Effector memory CD8-positive, alpha-beta T cell (primary cell): ENCODE data around the gene SDHAF4.
"Not testable (repeated sequence)": the region's sequence is repeated elsewhere in the genome, so short reads cannot be mapped to it uniquely, and the experiment has no call there.

ENCODE experiments used
- ATAC-seq: fragments of 150-1000 bp; cut with Tn5 transposase; replicated peaks from 2 replicates; pipeline ENCODE4 v1.10.0; 2021; ENCODE audit warnings: mild to moderate bottlenecking, moderate library complexity
- DNase-seq, 3 experiments: peaks; one replicate each; pipeline ENCODE4 v3.0.0; 2021
- H3K27ac Mint-ChIP-seq, 2 donors: one replicate each; pipeline ENCODE4 v1.8.0; 2022; ENCODE audit warnings: mild to moderate bottlenecking in 2 of 2, mixed read lengths in 2 of 2, moderate library complexity in 2 of 2
- H3K27me3 Mint-ChIP-seq, 2 donors: one replicate each; pipeline ENCODE4 v1.8.0; 2022; ENCODE audit warnings: mixed read lengths in 2 of 2
- H3K36me3 Mint-ChIP-seq: one replicate; pipeline ENCODE4 v1.8.0; 2022; ENCODE audit warnings: mild to moderate bottlenecking, moderate library complexity, mixed read lengths; ENCODE audit not compliant: insufficient read depth
- H3K4me1 Mint-ChIP-seq, 2 donors: one replicate each; pipeline ENCODE4 v1.8.0; 2022; ENCODE audit warnings: low read depth in 2 of 2, mixed read lengths in 2 of 2
- H3K4me3 Mint-ChIP-seq, 2 donors: one replicate each; pipeline ENCODE4 v1.8.0; 2022; ENCODE audit warnings: mild to moderate bottlenecking in 2 of 2, mixed read lengths in 2 of 2, moderate library complexity in 2 of 2
- H3K9me3 Mint-ChIP-seq, 2 donors: one replicate each; pipeline ENCODE4 v1.8.0; 2022; ENCODE audit warnings: mixed read lengths in 2 of 2

Gene SDHAF4

DNA sequence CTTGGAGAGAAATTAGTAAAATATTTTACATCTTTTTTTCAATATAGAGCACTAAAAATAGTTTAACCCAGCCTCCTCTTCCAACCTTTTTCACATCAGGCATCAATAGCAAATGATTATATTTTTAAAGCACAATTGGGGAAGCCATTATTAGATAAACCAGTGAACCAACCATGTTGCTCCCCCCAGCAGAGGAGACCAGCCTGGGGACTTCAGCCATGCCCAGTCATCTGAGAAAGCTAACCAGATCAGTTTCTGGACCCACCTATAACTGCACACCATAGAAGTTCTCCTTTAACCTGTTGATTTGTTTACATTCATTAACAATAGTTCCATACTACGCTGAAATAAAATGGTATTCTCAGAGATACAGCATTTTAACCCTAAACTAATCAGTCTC, 13.8 kb upstream of the SDHAF4 start:
- no peak overlapping the region for H3K27ac Mint-ChIP-seq
- no peaks in the 10 kb centered on the region for H3K4me1 Mint-ChIP-seq
- no peak for DNase-seq
- H3K36me3 Mint-ChIP-seq = no peaks in the 10 kb centered on the region
- H3K27me3 Mint-ChIP-seq = no peaks in the 10 kb centered on the region
- ATAC-seq = no peak
- H3K9me3 Mint-ChIP-seq = no peaks in the 10 kb centered on the region
- no peak overlapping the region for H3K4me3 Mint-ChIP-seq

DNA sequence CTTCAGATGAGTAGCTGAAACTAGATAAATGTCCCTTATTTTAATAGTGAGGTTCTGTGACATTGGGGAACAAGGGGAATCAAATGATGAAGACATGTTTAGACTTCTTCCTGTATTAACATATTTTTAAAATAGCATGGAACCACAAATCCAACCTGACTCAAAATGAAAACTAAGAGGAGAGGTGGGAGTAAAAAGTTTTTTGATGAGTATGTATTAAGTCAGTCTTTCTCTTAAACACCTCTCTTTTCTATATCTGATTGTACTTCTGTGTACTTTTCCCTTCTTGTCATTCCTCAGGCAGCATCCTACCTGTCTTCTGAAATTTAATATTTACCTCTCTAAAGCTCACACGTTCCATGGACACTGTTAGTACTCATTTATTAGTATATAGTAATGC, 8.7 kb upstream of the SDHAF4 start:
- no peak overlapping the region for H3K27ac Mint-ChIP-seq
- no peaks in the 10 kb centered on the region for H3K9me3 Mint-ChIP-seq
- no peak for DNase-seq
- H3K4me3 Mint-ChIP-seq = no peak overlapping the region
- no peaks in the 10 kb centered on the region for H3K4me1 Mint-ChIP-seq
- no peak for ATAC-seq
- H3K36me3 Mint-ChIP-seq = no peaks in the 10 kb centered on the region
- H3K27me3 Mint-ChIP-seq = no peaks in the 10 kb centered on the region

DNA sequence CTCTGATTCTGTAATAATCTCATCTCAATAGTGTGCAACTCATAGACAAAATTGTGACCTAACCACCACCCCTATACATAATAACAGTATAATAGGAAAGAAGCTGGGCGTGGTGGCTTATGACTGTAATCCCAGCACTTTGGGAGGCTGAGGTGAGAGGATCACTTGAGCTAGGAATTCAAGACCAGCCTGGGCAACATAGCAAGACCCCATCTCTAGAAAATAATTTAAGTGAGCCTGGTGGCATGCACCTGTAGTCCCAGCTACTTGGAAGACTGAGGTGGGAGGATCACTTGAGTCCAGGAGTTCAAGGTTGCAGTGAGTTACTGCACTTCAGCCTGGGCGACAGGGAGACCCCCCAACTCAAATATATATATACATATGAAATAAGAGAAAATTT, 4.3 kb upstream of the SDHAF4 start:
- ATAC-seq, DNase-seq, H3K9me3 Mint-ChIP-seq, H3K36me3 Mint-ChIP-seq, H3K27ac Mint-ChIP-seq, H3K4me3 Mint-ChIP-seq, H3K4me1 Mint-ChIP-seq, H3K27me3 Mint-ChIP-seq: not testable (repeated sequence)

DNA sequence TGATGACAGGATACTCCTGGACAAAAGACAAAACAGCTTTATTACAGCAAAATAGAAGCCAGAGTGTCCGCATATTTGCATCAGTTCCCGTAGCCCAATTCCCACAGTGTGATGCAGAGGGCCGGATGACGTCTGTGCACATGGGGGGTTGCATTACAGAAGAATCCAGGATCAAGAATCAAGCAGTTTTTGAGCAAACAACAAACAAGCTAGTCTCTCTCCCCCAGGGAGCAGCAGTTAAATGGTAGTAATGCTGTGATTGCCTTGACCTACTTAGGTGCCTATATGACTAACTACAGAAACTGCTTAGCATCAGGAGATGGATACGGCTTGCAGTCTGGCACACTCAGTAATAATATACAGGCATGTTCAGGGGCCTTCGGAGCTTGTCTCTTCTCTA, 3.2 kb upstream of the SDHAF4 start:
- DNase-seq = no peak
- ATAC-seq = no peak
- H3K36me3 Mint-ChIP-seq = peaks cover 3% of the 10 kb centered on the region
- no peak overlapping the region for H3K27ac Mint-ChIP-seq
- peaks cover 9% of the 10 kb centered on the region in 2 donors for H3K4me1 Mint-ChIP-seq
- no peaks in the 10 kb centered on the region for H3K9me3 Mint-ChIP-seq
- no peaks in the 10 kb centered on the region for H3K27me3 Mint-ChIP-seq
- H3K4me3 Mint-ChIP-seq = no peak overlapping the region

DNA sequence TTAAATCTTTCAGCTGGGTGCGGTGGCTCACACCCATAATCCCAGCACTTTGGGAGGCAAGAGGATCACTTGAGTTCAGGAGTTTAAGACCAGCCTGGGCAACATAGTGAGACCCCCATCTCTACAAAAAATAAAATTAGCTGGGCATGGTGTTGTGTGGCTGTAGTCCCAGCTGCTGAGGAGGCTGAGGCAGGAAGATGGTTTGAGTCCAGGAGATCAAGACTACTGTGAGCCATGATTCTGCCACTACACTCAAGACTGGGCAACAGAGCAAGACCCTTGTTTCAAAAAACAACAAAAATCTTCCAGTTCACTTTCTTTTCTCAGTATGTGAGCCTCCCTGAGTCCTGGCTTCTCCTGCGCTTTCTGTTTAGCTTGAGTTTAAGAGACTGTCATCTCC, 7.9 kb downstream of the SDHAF4 start:
- Mint-ChIP-seq H3K27ac (no peak overlapping the region), H3K4me3 (no peak overlapping the region), H3K9me3 (no peaks in the 10 kb centered on the region), H3K4me1 (peaks cover 2 to 13% of the 10 kb centered on the region in 2 donors), H3K27me3 (no peaks in the 10 kb centered on the region), H3K36me3 (no peaks in the 10 kb centered on the region)
- DNase-seq (no peak), ATAC-seq (no peak)

DNA sequence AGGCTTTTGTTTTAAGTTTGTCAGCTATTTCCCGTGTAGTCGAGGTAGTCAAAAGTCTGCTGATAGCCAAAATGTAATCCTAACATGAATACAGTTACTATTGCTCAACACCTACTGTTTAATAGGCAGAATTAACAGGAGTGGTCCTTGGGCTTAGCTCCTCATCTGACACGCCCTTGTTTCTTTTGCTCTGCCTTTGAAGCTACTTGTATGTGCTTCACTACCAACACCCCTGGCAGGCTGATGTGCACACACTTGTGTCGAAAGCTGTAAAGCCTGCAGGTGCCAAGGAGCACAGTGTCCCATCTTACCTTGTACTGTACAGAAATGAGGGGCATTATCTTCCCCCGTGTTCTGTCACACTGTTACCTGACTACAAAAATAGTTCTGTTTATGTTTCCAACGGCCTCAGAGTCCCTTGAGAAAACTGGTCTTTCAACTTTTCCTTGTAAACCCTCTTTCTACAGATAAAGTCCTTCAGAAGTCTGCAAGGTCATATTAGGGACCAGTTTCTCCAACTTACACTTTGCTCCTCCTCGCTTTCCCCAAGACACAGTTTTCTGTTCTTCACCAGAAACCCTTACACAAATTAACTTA, 9.3 kb downstream of the SDHAF4 start:
- no peak overlapping the region for H3K4me3 Mint-ChIP-seq
- H3K4me1 Mint-ChIP-seq = peaks cover 2 to 8% of the 10 kb centered on the region in 2 donors
- H3K36me3 Mint-ChIP-seq = peaks cover 4% of the 10 kb centered on the region
- no peak for DNase-seq
- no peak for ATAC-seq
- H3K9me3 Mint-ChIP-seq = no peaks in the 10 kb centered on the region
- H3K27me3 Mint-ChIP-seq = no peaks in the 10 kb centered on the region
- no peak overlapping the region for H3K27ac Mint-ChIP-seq

DNA sequence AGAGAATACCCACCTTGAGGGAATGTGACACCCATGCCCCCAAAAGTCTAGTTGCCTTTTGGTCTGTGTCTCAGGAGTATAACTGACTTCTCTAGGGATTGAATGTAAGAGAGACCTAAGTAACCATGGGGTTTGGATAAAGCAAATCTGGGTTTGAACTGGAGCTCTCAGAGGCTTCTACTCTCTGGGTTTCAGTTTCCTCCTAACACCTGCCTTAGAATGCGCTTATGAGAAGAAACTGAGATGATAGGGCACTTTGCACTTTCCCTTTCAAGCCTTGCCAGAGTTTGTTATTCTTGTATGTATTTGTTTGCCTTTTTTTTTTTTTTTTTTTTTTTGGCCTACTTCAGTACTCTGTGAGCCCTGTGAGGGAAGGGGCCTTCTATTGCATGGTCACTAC, 19.4 kb downstream of the SDHAF4 start:
- H3K27ac Mint-ChIP-seq = no peak overlapping the region
- no peaks in the 10 kb centered on the region for H3K9me3 Mint-ChIP-seq
- DNase-seq (no peak), ATAC-seq (no peak)
- no peaks in the 10 kb centered on the region for H3K27me3 Mint-ChIP-seq
- peaks cover 0 to 7% of the 10 kb centered on the region in 2 donors for H3K4me1 Mint-ChIP-seq
- H3K36me3 Mint-ChIP-seq = peaks cover 12% of the 10 kb centered on the region
- H3K4me3 Mint-ChIP-seq = no peak overlapping the region

DNA sequence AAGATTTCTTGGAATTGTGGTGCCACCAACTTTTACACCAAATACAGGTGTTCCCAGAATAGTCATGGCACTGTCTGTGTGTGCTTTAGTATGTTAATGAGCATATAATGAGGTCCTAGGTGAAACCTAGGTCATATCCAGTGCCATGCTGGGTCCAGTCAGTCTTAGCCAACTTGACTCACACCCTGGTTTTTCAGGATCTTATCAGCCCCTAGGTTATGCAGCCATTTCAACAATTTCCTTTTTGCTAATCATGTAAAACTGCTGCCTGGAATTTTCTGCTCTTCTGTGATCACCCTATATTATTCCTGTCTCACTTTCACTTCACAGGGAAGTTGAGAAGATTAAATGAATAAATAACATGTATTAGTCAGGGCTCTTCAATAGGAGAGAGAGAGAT, 23.7 kb downstream of the SDHAF4 start:
- Mint-ChIP-seq H3K36me3 (peaks cover 4% of the 10 kb centered on the region), H3K27ac (no peak overlapping the region)
- DNase-seq = no peak

DNA sequence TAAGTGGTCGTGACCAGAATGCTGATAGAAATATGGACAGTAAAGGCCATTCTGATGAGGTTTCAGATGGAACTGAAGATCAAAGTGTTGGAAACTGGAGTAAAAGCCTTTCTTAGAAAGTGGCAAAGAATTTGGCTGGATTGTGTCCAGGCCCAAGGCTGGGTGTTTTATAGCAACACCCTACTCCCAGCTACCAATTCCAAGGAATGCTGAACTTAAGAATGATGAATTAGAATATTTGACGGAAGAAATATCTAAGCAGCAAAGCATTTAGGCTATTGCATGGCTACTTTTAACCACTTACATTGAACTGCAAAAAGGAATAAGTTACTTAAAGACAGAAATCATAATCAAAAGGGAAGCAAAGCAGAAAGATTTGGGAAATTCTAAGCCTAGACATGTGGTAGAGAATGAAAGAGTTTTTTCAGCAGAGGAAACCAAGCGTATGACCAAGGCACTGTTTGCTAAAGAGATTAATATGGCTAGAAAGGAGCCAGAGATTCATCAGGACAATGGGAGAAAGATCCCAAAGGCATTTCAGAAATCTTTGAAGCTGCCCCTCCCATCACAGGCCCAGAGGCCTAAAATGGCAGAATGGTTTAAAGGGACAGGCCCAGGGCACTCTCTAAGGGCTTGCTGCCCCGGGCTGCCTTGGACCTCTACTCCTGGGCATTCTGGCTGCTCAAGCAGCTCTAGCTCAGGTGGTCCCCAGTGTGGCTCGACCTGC, 25.8 kb downstream of the SDHAF4 start:
- no peaks in the 10 kb centered on the region for H3K36me3 Mint-ChIP-seq
- no peak for ATAC-seq
- no peak overlapping the region for H3K4me3 Mint-ChIP-seq
- DNase-seq = no peak
- H3K27me3 Mint-ChIP-seq = no peaks in the 10 kb centered on the region
- H3K4me1 Mint-ChIP-seq = no peaks in the 10 kb centered on the region
- no peaks in the 10 kb centered on the region for H3K9me3 Mint-ChIP-seq
- no peak overlapping the region for H3K27ac Mint-ChIP-seq

More for the DNA sequence above, 23.7 kb downstream of the SDHAF4 start:
- no peak for ATAC-seq
- Mint-ChIP-seq H3K9me3 (no peaks in the 10 kb centered on the region), H3K4me3 (no peak overlapping the region), H3K4me1 (no peaks in the 10 kb centered on the region), H3K27me3 (no peaks in the 10 kb centered on the region)

DNA sequence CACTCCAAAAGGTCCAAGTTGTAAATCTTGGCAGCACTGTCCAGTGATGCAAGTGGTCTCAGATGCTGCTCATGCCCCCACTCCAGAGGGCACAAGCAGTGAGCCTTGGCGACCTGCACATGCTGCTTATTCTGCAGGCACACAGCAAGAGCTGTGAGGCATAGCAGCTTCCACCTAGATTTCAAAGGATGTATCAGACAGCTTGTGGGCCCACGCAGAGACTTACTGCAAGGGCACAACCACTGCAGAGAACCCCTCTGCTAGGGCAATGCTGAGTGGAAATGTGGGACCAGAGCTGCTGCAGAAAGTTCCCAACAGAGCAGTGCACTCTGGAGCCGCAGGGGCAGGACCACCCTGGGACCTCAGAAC, 26.4 kb downstream of the SDHAF4 start:
- H3K4me1 Mint-ChIP-seq = no peaks in the 10 kb centered on the region
- DNase-seq = no peak
- no peaks in the 10 kb centered on the region for H3K9me3 Mint-ChIP-seq
- H3K4me3 Mint-ChIP-seq = no peak overlapping the region
- H3K36me3 Mint-ChIP-seq = no peaks in the 10 kb centered on the region
- no peak for ATAC-seq
- no peaks in the 10 kb centered on the region for H3K27me3 Mint-ChIP-seq
- no peak overlapping the region for H3K27ac Mint-ChIP-seq

DNA sequence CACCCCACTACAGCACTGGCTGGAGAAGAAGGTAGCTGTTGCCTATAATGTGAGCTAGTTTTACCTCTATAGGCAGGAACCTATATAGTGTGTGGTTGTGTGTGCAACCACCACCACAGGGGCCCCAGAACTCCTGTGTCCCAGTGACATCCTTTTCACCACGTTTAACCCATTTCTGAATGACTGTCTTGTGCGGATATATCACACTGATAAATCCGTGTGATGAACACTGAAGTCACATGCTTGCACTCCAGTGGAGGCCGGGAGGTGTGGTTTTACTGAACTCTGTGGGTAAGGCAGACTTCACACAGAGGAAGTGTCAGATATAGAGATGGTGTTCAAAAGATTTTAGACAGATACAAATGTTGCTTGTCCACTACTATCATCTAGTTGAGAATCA, 32.5 kb downstream of the SDHAF4 start:
- no peaks in the 10 kb centered on the region for H3K27me3 Mint-ChIP-seq
- no peaks in the 10 kb centered on the region for H3K36me3 Mint-ChIP-seq
- ATAC-seq (peak; percentile 80), DNase-seq (no peak)
- H3K27ac Mint-ChIP-seq = no peak overlapping the region
- H3K4me1 Mint-ChIP-seq = peaks cover 0 to 4% of the 10 kb centered on the region in 2 donors
- no peaks in the 10 kb centered on the region for H3K9me3 Mint-ChIP-seq
- no peak overlapping the region for H3K4me3 Mint-ChIP-seq

DNA sequence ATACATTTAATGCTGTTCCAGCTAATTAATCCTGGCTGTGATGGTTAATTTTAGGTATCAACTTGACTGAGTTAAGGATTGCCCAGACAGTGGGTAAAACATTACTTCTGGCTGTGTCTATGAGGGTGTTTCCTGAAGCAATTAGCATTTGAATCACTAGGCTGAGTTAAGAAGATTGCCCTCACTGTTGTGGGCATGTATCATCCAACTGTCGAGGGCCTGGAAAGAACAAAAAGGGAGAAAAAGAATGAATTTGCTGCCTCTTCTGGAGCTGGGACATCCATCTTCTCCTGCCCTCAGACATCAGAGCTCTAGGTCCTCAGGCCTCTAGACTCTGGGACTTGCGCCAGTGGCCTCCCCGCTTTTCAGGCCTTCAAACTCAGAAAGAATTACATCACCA, 34.3 kb downstream of the SDHAF4 start:
- no peaks in the 10 kb centered on the region for H3K9me3 Mint-ChIP-seq
- DNase-seq = no peak
- H3K4me3 Mint-ChIP-seq = no peak overlapping the region
- ATAC-seq = no peak
- H3K36me3 Mint-ChIP-seq = no peaks in the 10 kb centered on the region
- peaks cover 0 to 4% of the 10 kb centered on the region in 2 donors for H3K4me1 Mint-ChIP-seq
- H3K27ac Mint-ChIP-seq = no peak overlapping the region
- H3K27me3 Mint-ChIP-seq = no peaks in the 10 kb centered on the region

DNA sequence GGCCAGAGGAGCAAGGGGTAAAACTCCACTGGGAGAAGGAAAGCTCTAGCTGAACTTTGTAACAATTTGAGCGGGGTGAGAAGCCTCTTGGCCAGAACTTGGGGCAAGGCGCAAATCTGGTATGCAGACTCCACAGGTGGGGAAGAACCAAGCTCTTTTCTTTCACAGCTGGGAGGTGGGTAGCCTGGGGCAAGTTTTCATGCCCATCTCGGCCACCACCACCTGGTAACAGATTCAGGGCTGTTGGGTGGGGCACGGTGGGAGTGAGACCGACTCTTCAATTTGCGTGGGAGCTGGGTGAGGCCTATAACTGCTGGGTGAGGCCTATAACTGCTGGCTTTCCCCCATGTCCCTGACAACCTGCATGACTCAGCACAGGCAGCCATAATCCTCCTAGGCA, 37.5 kb downstream of the SDHAF4 start:
- H3K4me3 Mint-ChIP-seq = no peak overlapping the region

DNA sequence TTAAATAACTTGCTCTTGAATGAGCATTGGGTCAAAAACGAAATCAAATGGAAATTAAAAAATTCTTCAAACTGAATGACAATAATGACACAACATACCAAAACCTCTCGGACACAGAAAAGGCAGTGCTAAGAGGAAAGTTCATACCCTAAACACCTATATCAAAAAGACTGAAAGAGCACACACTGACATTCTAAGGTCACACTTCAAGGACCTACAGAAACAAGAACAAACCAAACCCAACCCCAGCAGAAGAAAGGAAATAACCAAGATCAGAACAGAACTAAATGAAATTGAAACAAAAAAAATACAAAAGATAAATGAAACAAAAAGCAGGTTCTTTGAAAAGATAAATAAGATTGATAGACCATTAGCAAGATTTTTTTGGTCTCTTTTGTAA, 40.6 kb downstream of the SDHAF4 start:
- H3K27me3 Mint-ChIP-seq = peaks cover 17 to 33% of the 10 kb centered on the region in 2 donors
- H3K27ac Mint-ChIP-seq, H3K4me1 Mint-ChIP-seq, ATAC-seq, H3K36me3 Mint-ChIP-seq, DNase-seq, H3K9me3 Mint-ChIP-seq, H3K4me3 Mint-ChIP-seq: not testable (repeated sequence)

More for the DNA sequence above, 37.5 kb downstream of the SDHAF4 start:
- peaks cover 0 to 3% of the 10 kb centered on the region in 2 donors for H3K4me1 Mint-ChIP-seq
- H3K27me3 Mint-ChIP-seq = peaks cover 9 to 20% of the 10 kb centered on the region in 2 donors
- ATAC-seq (no peak), DNase-seq (no peak)
- no peak overlapping the region for H3K27ac Mint-ChIP-seq
- H3K9me3 Mint-ChIP-seq = no peaks in the 10 kb centered on the region
- no peaks in the 10 kb centered on the region for H3K36me3 Mint-ChIP-seq
